GM12878 (cell line): Measurements from ENCODE around the gene ZNF839. TPM values are rescaled to one million over a fixed set of nuclear protein-coding genes. Genes with fewer than 3 reads are reported as not detected.

ENCODE experiments used
- ATAC-seq: fragments of 200-7000 bp; cut with Tn5 transposase; 3 replicates; pipeline ENCODE4 v1.9.1; 2020; ENCODE audit warnings: mild to moderate bottlenecking, moderate library complexity
- BruUV-seq: library from RNA; stranded (reverse); fragments of 400-500 nt; replicated peaks from 2 replicates; lab custom pipeline; 2021; lab: Mats Ljungman, UMichigan
- CTCF ChIA-PET: fragments of 300-600 bp; sonication (Branson Sonifier 250); formaldehyde crosslinking; extraction: SDS; loops from one replicate; lab custom pipeline; 2021; ENCODE audit warnings: inconsistent platforms; lab: Yijun Ruan, JAX
- POLR2A ChIA-PET: fragments of 350-600 bp; formaldehyde crosslinking; extraction: SDS; loops from one replicate; lab custom pipeline; 2021; ENCODE audit warnings: inconsistent platforms; lab: Charles Lee
- RAD21 ChIA-PET: fragments of 300-600 bp; sonication (Branson Sonifier 250); formaldehyde crosslinking; loops from one replicate; lab custom pipeline; 2023; ENCODE audit warnings: antibody characterized with exemption; ENCODE audit not compliant: unreplicated experiment; lab: Charles Lee
- SMC1A ChIA-PET: fragments of 300-600 bp; sonication (Branson Sonifier 250); formaldehyde crosslinking; loops from one replicate; lab custom pipeline; 2023; ENCODE audit not compliant: unreplicated experiment, uncharacterized antibody; lab: Charles Lee
- DNase-seq: peaks from one replicate; pipeline ENCODE4 v3.0.0-alpha.2; 2011; ENCODE audit warnings: low read depth, low spot score
- FAIRE-seq: peaks from 3 replicates; lab custom pipeline; 2011; peaks lifted over from hg19 to GRCh38; lab: Jason Lieb, UNC
- H2AFZ ChIP-seq: 2 replicates; pipeline ENCODE4 v1.6.0; 2011; ENCODE audit warnings: low read depth, low read length, control low read depth; ENCODE audit not compliant: control insufficient read depth
- H3K27ac ChIP-seq: 2 replicates; pipeline ENCODE4 v1.5.1; 2011; ENCODE audit warnings: control low read depth; ENCODE audit not compliant: control insufficient read depth, insufficient read depth
- H3K27me3 ChIP-seq, 2 experiments: replicated peaks in 1 of 2; 2 replicates each; pipeline versions ENCODE4 v1.6.0 to v1.6.1; 2011; ENCODE audit warnings: low read length in 1 of 2; ENCODE audit not compliant: control insufficient read depth in 2 of 2, insufficient read depth in 2 of 2
- H3K36me3 ChIP-seq, 2 experiments: 2 replicates each; pipeline ENCODE4 v1.5.1; 2011; ENCODE audit warnings: low read length in 1 of 2; ENCODE audit not compliant: control insufficient read depth in 2 of 2, insufficient read depth in 2 of 2
- H3K4me1 ChIP-seq: 2 replicates; pipeline ENCODE4 v1.6.1; 2011; ENCODE audit warnings: mild to moderate bottlenecking, low read length, moderate library complexity, mixed read lengths; ENCODE audit not compliant: control insufficient read depth, insufficient read depth
- H3K4me2 ChIP-seq: 2 replicates; pipeline ENCODE4 v1.6.0; 2011; ENCODE audit warnings: control low read depth; ENCODE audit not compliant: control insufficient read depth, insufficient read depth
- H3K4me3 ChIP-seq: fragments of 200-600 bp; sonication (generic); 2 replicates; pipeline ENCODE4 v1.5.1; 2016
- H3K79me2 ChIP-seq: 2 replicates; pipeline ENCODE4 v1.6.0; 2011; ENCODE audit warnings: low read length; ENCODE audit not compliant: control insufficient read depth, insufficient read depth
- H3K9ac ChIP-seq: 2 replicates; pipeline ENCODE4 v1.8.0; 2011; ENCODE audit warnings: low read length, control low read depth, mixed read lengths; ENCODE audit not compliant: control insufficient read depth, insufficient read depth
- H3K9me3 ChIP-seq: replicated peaks from 3 replicates; pipeline ENCODE4 v1.5.1; 2011; ENCODE audit warnings: mild to moderate bottlenecking, low read length; ENCODE audit not compliant: control insufficient read depth, insufficient read depth
- H4K20me1 ChIP-seq: 2 replicates; pipeline ENCODE4 v1.6.0; 2011; ENCODE audit not compliant: control insufficient read depth, insufficient read depth
- BCL11A ChIP-seq: IDR thresholded peaks from 2 replicates; pipeline ENCODE4 v1.6.1; 2011; ENCODE audit warnings: low read depth, low read length
- BCL3 ChIP-seq: IDR thresholded peaks from 2 replicates; pipeline ENCODE4 v1.6.1; 2011; ENCODE audit warnings: borderline replicate concordance, low read depth, mild to moderate bottlenecking, moderate library complexity, low read length; ENCODE audit not compliant: insufficient read depth, poor library complexity, severe bottlenecking
- CHD1 ChIP-seq: IDR thresholded peaks from 2 replicates; pipeline ENCODE4 v1.6.1; 2012; ENCODE audit warnings: low read depth, low read length, improper control_type of control experiment
- E2F4 ChIP-seq: IDR thresholded peaks from 2 replicates; pipeline ENCODE4 v1.6.1; 2012; ENCODE audit warnings: low read depth, low read length, improper control_type of control experiment
- E4F1 ChIP-seq: fragments of 450-650 bp; IDR thresholded peaks from 2 replicates; pipeline ENCODE4 v1.6.1; 2018; ENCODE audit warnings: borderline replicate concordance, mild to moderate bottlenecking; ENCODE audit not compliant: partially characterized antibody
- EED ChIP-seq: sonication (generic); IDR thresholded peaks from 2 replicates; pipeline ENCODE4 v1.6.1; 2016; ENCODE audit warnings: antibody characterized with exemption, low read depth
- IRF3 ChIP-seq: fragments of 450-650 bp; IDR thresholded peaks from 2 replicates; pipeline ENCODE4 v1.6.1; 2014; ENCODE audit warnings: mild to moderate bottlenecking
- KDM1A ChIP-seq: fragments of 200-600 bp; sonication (generic); IDR thresholded peaks from 2 replicates; pipeline ENCODE4 v1.6.1; 2016; ENCODE audit warnings: borderline replicate concordance
- MAX ChIP-seq: IDR thresholded peaks from 2 replicates; pipeline ENCODE4 v1.6.1; 2012; ENCODE audit warnings: low read depth, low read length, improper control_type of control experiment
- NR2C2 ChIP-seq: IDR thresholded peaks from 2 replicates; pipeline ENCODE4 v1.6.1; 2011; ENCODE audit warnings: borderline replicate concordance, low read depth; ENCODE audit not compliant: control insufficient read depth, insufficient read length
- PBX3 ChIP-seq: IDR thresholded peaks from 2 replicates; pipeline ENCODE4 v1.6.1; 2011; ENCODE audit warnings: mild to moderate bottlenecking, low read depth, low read length, moderate library complexity; ENCODE audit not compliant: insufficient replicate concordance
- POLR2AphosphoS2 ChIP-seq: IDR thresholded peaks from 2 replicates; pipeline ENCODE4 v1.6.1; 2011; ENCODE audit warnings: low read depth, mild to moderate bottlenecking, low read length, improper control_type of control experiment, moderate library complexity
- RUNX3 ChIP-seq: IDR thresholded peaks from 2 replicates; pipeline ENCODE4 v1.6.1; 2012; ENCODE audit warnings: low read length, inconsistent platforms
- TARDBP ChIP-seq: IDR thresholded peaks from 2 replicates; pipeline ENCODE4 v1.6.1; 2016; ENCODE audit warnings: borderline replicate concordance
- ZNF207 ChIP-seq: fragments of 450-650 bp; IDR thresholded peaks from 2 replicates; pipeline ENCODE4 v1.6.1; 2014; ENCODE audit warnings: antibody characterized with exemption, mild to moderate bottlenecking, borderline replicate concordance
- WGBS: methylation state at CpG from one replicate; pipeline ENCODE4 v1.1.6; 2016; ENCODE audit warnings: low lambda C conversion rate; ENCODE audit not compliant: insufficient replicate concordance, insufficient coverage; ENCODE audit errors: missing lambda C conversion rate; 5-methylcytosine and 5-hydroxymethylcytosine counted together
- in situ Hi-C: fragments of 300-500 bp; cut with MboI; formaldehyde crosslinking; loops from 9 replicates; pipeline ENCODE4 v1.14.3; 2018; ENCODE audit warnings: mixed read lengths
- intact Hi-C: fragments of 100-400 bp; cut with micrococcal nuclease; formaldehyde crosslinking; loops from one replicate; pipeline ENCODE4 v1.14.2; 2022; ENCODE audit not compliant: unreplicated experiment
- polyA plus RNA-seq, 11 experiments: library from polyadenylated mRNA; depleted of rRNA in 4 of 11; unstranded in 6 of 11; stranded (reverse) in 5 of 11; fragments of >200 nt; fragmentation: Nextera tagmentation in 4 of 11; fragmentation: Illumina TruSeq in 1 of 11; extraction: Ambion mirVana in 4 of 11; extraction: Trizol in 1 of 11; gene quantifications; 1 replicate in 1 of 11; 2 replicates in 10 of 11; pipeline versions ENCODE4 v1.2.1 to v1.2.3, GENCODE V29; 2011 to 2016; ENCODE audit warnings: inconsistent platforms in 2 of 11, missing spikeins in 2 of 11, low read depth in 1 of 11
- total RNA-seq, 4 experiments: library from RNA; depleted of rRNA in 3 of 4; stranded (reverse); fragments of >200 nt in 3 of 4; fragmentation: Illumina TruSeq in 1 of 4; extraction: Trizol in 1 of 4; gene quantifications; 2 replicates each; pipeline versions ENCODE4 v1.2.1 to v1.2.3, GENCODE V29; 2013 to 2021

Gene ZNF839
- total and polyA plus RNA-seq, 10 of the 15 experiments (the other 5 are each of a cell fraction or from before 2014, with no cell fraction given), result 1.4 to 14.4 (median 8.6) TPM

GRCh38 chr14:102303664-102304063 is 15.9 kb upstream of the ZNF839 start:
- RAD21 ChIA-PET, result interaction anchor here (1.0 to 1.9 kb wide), 2 partner anchors 11 to 312 kb away, joined by 5 to 8 read pairs; no protein-coding TSS in a partner anchor
- in situ Hi-C loops, result loop anchor here (25.0 kb wide), 1 partner anchor 541 kb away; the partner anchor contains the start of gene PPP2R5C
- H3K9ac ChIP-seq, result no peak overlapping the region
- CTCF ChIA-PET, result interaction anchor here (1.2 to 3.2 kb wide), 2 partner anchors 11 to 13 kb away, joined by 4 to 19 read pairs; no protein-coding TSS in a partner anchor
- no peaks in the 10 kb centered on the region; the same call in 1 of the 2 replicates for H3K4me1 ChIP-seq
- H2AFZ ChIP-seq, result no peak overlapping the region
- H3K4me2 ChIP-seq, result no peak overlapping the region
- FAIRE-seq (no peak), ATAC-seq (no peak), DNase-seq (no peak)
- 97% methylated on average over 3 of the region's 3 CpGs for WGBS
- no peak for TF ChIP-seq IRF3
- no peak for TF ChIP-seq E4F1
- TF ChIP-seq ZNF207, result no peak
- TF ChIP-seq MAX, result no peak
- TF ChIP-seq KDM1A, result no peak
- no peak for TF ChIP-seq POLR2AphosphoS2
- TF ChIP-seq TARDBP, result no peak
- no peak for TF ChIP-seq BCL11A
- no peak for TF ChIP-seq E2F4
- TF ChIP-seq CHD1, result no peak
- no peak for TF ChIP-seq NR2C2
- no peak for TF ChIP-seq EED
- no peak for TF ChIP-seq PBX3
- TF ChIP-seq RUNX3, result no peak
- TF ChIP-seq BCL3, result no peak
- intact Hi-C loops, result no loop called here
- POLR2A ChIA-PET, result interaction anchor here (0.5 to 0.6 kb wide), 2 partner anchors 15 to 104 kb away, joined by 3 read pairs; no protein-coding TSS in a partner anchor
- SMC1A ChIA-PET, result interaction anchor here (1.8 to 3.1 kb wide), 2 partner anchors 11 to 342 kb away, joined by 5 to 15 read pairs; no protein-coding TSS in a partner anchor
- no peaks in the 10 kb centered on the region for H3K27me3 ChIP-seq
- H4K20me1 ChIP-seq, result no peaks in the 10 kb centered on the region
- H3K4me3 ChIP-seq, result no peak overlapping the region
- no peaks in the 10 kb centered on the region for H3K9me3 ChIP-seq
- no peak overlapping the region for H3K27ac ChIP-seq
- H3K36me3 ChIP-seq, result no peaks in the 10 kb centered on the region
- no peaks in the 10 kb centered on the region for H3K79me2 ChIP-seq
- BruUV-seq, result no TSS peak
